Activated CD8-positive, alpha-beta memory T cell treated with anti-CD3 and anti-CD28 coated beads, Interleukin-2, amount 50 U/mL, for 4 hours (primary cell): ENCODE data around the gene ST7.
"Not testable (repeated sequence)": the region's sequence is repeated elsewhere in the genome, so short reads cannot be mapped to it uniquely, and the experiment has no call there.

Experiments
- DNase-seq: peaks from one replicate; pipeline ENCODE4 v3.0.0-alpha.2; 2020

The ST7 gene

GRCh38 chr7:116951366-116952292 is 1.7 kb upstream of the ST7 start:
- no peak for DNase-seq

GRCh38 chr7:116952635-116953371 is 498 bp upstream of the ST7 start:
- DNase-seq, result no peak

- DNase-seq, result no peak
These were observed 871 bp downstream of the ST7 start for GRCh38 chr7:116953906-116954838.

- DNase-seq, result no peak
These were observed 2.0 kb downstream of the ST7 start for GRCh38 chr7:116955340-116955739.

GRCh38 chr7:116955801-116956476 is 2.6 kb downstream of the ST7 start:
- DNase-seq, result no peak

GRCh38 chr7:116956477-116956804 is 3.1 kb downstream of the ST7 start:
- DNase-seq, result no peak

- DNase-seq, result no peak
These were observed 4.6 kb downstream of the ST7 start for GRCh38 chr7:116957874-116958273.

GRCh38 chr7:116961966-116962673 is 8.8 kb downstream of the ST7 start:
- DNase-seq, result not testable (repeated sequence)

- DNase-seq, result no peak
These were observed 9.9 kb downstream of the ST7 start for GRCh38 chr7:116963234-116963633.

GRCh38 chr7:116966601-116967000 is 13.3 kb downstream of the ST7 start:
- DNase-seq, result no peak

GRCh38 chr7:116967254-116967922 is 14.1 kb downstream of the ST7 start:
- DNase-seq, result no peak

GRCh38 chr7:116967983-116968382 is 14.7 kb downstream of the ST7 start:
- DNase-seq, result no peak

GRCh38 chr7:116968631-116969030 is 15.3 kb downstream of the ST7 start:
- DNase-seq, result no peak

- DNase-seq, result no peak
These were observed 16.1 kb downstream of the ST7 start for GRCh38 chr7:116969371-116969902.

GRCh38 chr7:116970238-116970910 is 17.1 kb downstream of the ST7 start:
- no peak for DNase-seq

- not testable (repeated sequence) for DNase-seq
These were observed 17.9 kb downstream of the ST7 start for GRCh38 chr7:116971153-116971552.

GRCh38 chr7:116971869-116972268 is 18.6 kb downstream of the ST7 start:
- DNase-seq, result no peak

- not testable (repeated sequence) for DNase-seq
These were observed 21.7 kb downstream of the ST7 start for GRCh38 chr7:116975024-116975423.

- DNase-seq, result no peak
These were observed 23.9 kb downstream of the ST7 start for GRCh38 chr7:116977172-116977571.

GRCh38 chr7:116978006-116978405 is 24.7 kb downstream of the ST7 start:
- no peak for DNase-seq
